Measurements from ENCODE around the gene GTPBP2. TPM values are rescaled to one million over a fixed set of nuclear protein-coding genes. Genes with fewer than 3 reads are reported as not detected.

Gene GTPBP2
- total RNA-seq, 1 experiment from 2014 or later = 44.2 TPM

DNA sequence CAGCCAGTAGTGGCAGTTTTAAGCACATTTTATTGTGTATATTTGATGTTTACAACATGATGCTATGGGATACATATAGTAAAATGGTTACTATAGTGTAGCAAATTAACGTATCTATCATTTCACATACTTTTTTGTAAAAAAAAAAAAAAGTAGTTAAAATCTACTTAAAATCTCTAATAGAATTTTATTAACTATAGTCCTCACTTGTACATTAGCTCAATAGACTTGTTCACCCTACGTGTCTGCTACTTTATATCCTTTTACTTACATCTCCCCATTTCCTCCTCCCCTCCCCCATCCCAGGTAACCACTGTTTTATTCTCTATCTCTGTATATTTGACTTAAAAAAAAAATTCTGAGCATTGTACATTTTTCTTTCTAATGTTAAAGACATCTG lies 23.0 kb downstream of the GTPBP2 start:
- Histone ChIP-seq H3K9me3 (no peaks in the 10 kb centered on the region), H3K4me3 (ENCODE audit: low read depth, low read length) (no peak overlapping the region), H3K4me1 (peaks cover 5% of the 10 kb centered on the region), H3K27me3 (replicated peaks; ENCODE audit: control insufficient read depth, insufficient read depth, low read length) (no peaks in the 10 kb centered on the region), H3K36me3 (ENCODE audit: control insufficient read depth, insufficient read depth, low read length) (no peaks in the 10 kb centered on the region; the same call in 1 of the 2 replicates)
- intact Hi-C loops (cut with micrococcal nuclease; ENCODE audit: unreplicated experiment) = loop anchor here (5.0 kb wide), 1 partner anchor 61 kb away; no protein-coding TSS in a partner anchor
- Mint-ChIP-seq H3K36me3 (ENCODE audit: insufficient read depth, unreplicated experiment) (peaks cover 36% of the 10 kb centered on the region), H3K27me3 (ENCODE audit: insufficient read depth, unreplicated experiment) (no peaks in the 10 kb centered on the region), H3K4me3 (ENCODE audit: unreplicated experiment) (no peak overlapping the region), H3K4me1 (ENCODE audit: low read depth, unreplicated experiment) (peaks cover 9% of the 10 kb centered on the region), H3K27ac (ENCODE audit: unreplicated experiment) (no peak overlapping the region), H3K9me3 (ENCODE audit: unreplicated experiment) (no peaks in the 10 kb centered on the region)
- no TSS peak for BruUV-seq (replicated peaks)
- TF ChIP-seq, protein P1, sequence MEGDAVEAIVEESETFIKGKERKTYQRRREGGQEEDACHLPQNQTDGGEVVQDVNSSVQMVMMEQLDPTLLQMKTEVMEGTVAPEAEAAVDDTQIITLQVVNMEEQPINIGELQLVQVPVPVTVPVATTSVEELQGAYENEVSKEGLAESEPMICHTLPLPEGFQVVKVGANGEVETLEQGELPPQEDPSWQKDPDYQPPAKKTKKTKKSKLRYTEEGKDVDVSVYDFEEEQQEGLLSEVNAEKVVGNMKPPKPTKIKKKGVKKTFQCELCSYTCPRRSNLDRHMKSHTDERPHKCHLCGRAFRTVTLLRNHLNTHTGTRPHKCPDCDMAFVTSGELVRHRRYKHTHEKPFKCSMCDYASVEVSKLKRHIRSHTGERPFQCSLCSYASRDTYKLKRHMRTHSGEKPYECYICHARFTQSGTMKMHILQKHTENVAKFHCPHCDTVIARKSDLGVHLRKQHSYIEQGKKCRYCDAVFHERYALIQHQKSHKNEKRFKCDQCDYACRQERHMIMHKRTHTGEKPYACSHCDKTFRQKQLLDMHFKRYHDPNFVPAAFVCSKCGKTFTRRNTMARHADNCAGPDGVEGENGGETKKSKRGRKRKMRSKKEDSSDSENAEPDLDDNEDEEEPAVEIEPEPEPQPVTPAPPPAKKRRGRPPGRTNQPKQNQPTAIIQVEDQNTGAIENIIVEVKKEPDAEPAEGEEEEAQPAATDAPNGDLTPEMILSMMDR (IDR thresholded peaks at IDR 0.05; ENCODE audit: insufficient read depth in 1 of 2, low read depth in 1 of 2, low read length in 1 of 2, severe bottlenecking in 1 of 2, unreplicated experiment in 1 of 2) = no peak
- no peak for DNase-seq
- CTCF ChIA-PET = no interaction called here
- POLR2A ChIA-PET = no interaction called here

DNA sequence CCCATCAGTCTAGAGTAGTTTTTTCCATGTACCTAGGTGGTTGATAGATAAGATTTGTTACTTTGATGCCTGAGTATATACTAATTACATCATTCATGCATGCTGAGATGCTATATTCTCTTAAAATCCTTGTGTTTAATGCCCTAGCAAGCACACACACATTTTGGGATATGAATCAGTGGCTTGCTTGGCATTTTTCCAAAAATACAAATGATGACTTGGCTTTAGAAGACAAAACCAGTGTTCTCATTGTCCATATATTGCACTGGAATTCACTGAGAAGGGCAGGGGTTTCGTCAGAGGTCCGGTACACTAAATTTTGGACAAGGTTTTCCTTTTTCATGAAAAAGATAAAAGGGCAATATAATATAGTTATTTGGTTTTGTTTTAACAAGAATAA lies 24.9 kb downstream of the GTPBP2 start:
- CTCF ChIA-PET = no interaction called here
- H3K9me3 ChIP-seq = no peaks in the 10 kb centered on the region
- H3K9me3 Mint-ChIP-seq (ENCODE audit: unreplicated experiment) = no peaks in the 10 kb centered on the region
- no peaks in the 10 kb centered on the region for H3K27me3 Mint-ChIP-seq (ENCODE audit: insufficient read depth, unreplicated experiment)
- no peaks in the 10 kb centered on the region for H3K27me3 ChIP-seq (replicated peaks; ENCODE audit: control insufficient read depth, insufficient read depth, low read length)
- H3K4me3 Mint-ChIP-seq (ENCODE audit: unreplicated experiment) = no peak overlapping the region
- no peak overlapping the region for H3K27ac Mint-ChIP-seq (ENCODE audit: unreplicated experiment)
- no peak overlapping the region for H3K4me3 ChIP-seq (ENCODE audit: low read depth, low read length)
- intact Hi-C loops (cut with micrococcal nuclease; ENCODE audit: unreplicated experiment) = no loop called here
- H3K4me1 ChIP-seq = peaks cover 2% of the 10 kb centered on the region
- peaks cover 6% of the 10 kb centered on the region for H3K4me1 Mint-ChIP-seq (ENCODE audit: low read depth, unreplicated experiment)
- no peaks in the 10 kb centered on the region; the same call in 1 of the 2 replicates for H3K36me3 ChIP-seq (ENCODE audit: control insufficient read depth, insufficient read depth, low read length)
- BruUV-seq (replicated peaks) = no TSS peak
- TF ChIP-seq, protein P1 (IDR thresholded peaks at IDR 0.05; ENCODE audit: insufficient read depth in 1 of 2, low read depth in 1 of 2, low read length in 1 of 2, severe bottlenecking in 1 of 2, unreplicated experiment in 1 of 2) = no peak
- no peak for DNase-seq
- POLR2A ChIA-PET = no interaction called here
- peaks cover 30% of the 10 kb centered on the region for H3K36me3 Mint-ChIP-seq (ENCODE audit: insufficient read depth, unreplicated experiment)

DNA sequence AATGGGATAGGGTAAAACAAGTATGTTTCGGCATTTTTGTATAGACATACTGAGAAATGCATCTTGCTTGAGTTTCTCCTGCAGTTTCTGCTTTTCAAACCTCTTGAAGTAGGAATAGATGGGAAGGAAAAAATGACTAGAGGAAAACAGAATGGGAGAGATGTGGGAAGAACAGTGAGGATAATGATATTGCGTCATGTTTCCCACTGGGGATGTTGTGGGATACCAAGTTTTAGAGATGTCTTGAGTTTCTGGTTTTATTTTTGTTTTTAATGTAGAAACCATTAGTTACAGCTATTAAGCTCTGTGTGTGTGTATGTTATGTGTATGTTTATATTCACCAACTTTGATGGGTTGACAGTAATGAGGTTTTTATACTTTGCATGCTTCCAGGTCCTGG lies 28.5 kb downstream of the GTPBP2 start:
- TF ChIP-seq, protein P1 (IDR thresholded peaks at IDR 0.05; ENCODE audit: insufficient read depth in 1 of 2, low read depth in 1 of 2, low read length in 1 of 2, severe bottlenecking in 1 of 2, unreplicated experiment in 1 of 2) = no peak
- no peaks in the 10 kb centered on the region for H3K4me1 ChIP-seq
- DNase-seq = no peak
- Mint-ChIP-seq H3K36me3 (ENCODE audit: insufficient read depth, unreplicated experiment) (peaks cover 22% of the 10 kb centered on the region), H3K4me3 (ENCODE audit: unreplicated experiment) (no peak overlapping the region), H3K27ac (ENCODE audit: unreplicated experiment) (no peak overlapping the region), H3K9me3 (ENCODE audit: unreplicated experiment) (no peaks in the 10 kb centered on the region), H3K4me1 (ENCODE audit: low read depth, unreplicated experiment) (no peaks in the 10 kb centered on the region), H3K27me3 (ENCODE audit: insufficient read depth, unreplicated experiment) (no peaks in the 10 kb centered on the region)
- no peak overlapping the region for H3K4me3 ChIP-seq (ENCODE audit: low read depth, low read length)
- BruUV-seq (replicated peaks) = no TSS peak
- no peaks in the 10 kb centered on the region for H3K27me3 ChIP-seq (replicated peaks; ENCODE audit: control insufficient read depth, insufficient read depth, low read length)
- ChIA-PET POLR2A (no interaction called here), CTCF (no interaction called here)
- intact Hi-C loops (cut with micrococcal nuclease; ENCODE audit: unreplicated experiment) = no loop called here
- no peaks in the 10 kb centered on the region; the same call in 1 of the 2 replicates for H3K36me3 ChIP-seq (ENCODE audit: control insufficient read depth, insufficient read depth, low read length)
- no peaks in the 10 kb centered on the region for H3K9me3 ChIP-seq
